ENCODE results near the gene VTA1.

The VTA1 gene

DNA sequence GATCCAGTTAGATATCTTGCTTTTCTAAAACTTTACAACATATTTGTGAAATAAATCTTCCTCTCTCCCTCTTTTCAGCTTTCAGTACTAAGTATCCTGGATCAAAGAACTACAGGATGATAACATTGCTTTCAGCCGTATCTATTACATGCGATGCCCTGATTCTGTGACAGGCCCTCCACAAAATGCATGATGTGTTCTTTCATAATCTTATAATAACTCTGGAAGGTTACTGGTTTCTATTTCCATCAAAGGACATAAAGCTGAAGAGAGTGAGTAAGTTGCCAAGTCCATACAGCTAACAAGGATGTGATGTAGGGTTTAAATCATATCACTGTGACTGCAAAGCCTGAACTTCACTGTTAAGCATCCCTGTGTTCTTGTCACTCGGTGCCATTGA is 91.8 kb downstream of the VTA1 start:
- DNase-seq (ENCODE audit: extremely low read depth, low read depth): no peak
- TF ChIP-seq, protein P1, sequence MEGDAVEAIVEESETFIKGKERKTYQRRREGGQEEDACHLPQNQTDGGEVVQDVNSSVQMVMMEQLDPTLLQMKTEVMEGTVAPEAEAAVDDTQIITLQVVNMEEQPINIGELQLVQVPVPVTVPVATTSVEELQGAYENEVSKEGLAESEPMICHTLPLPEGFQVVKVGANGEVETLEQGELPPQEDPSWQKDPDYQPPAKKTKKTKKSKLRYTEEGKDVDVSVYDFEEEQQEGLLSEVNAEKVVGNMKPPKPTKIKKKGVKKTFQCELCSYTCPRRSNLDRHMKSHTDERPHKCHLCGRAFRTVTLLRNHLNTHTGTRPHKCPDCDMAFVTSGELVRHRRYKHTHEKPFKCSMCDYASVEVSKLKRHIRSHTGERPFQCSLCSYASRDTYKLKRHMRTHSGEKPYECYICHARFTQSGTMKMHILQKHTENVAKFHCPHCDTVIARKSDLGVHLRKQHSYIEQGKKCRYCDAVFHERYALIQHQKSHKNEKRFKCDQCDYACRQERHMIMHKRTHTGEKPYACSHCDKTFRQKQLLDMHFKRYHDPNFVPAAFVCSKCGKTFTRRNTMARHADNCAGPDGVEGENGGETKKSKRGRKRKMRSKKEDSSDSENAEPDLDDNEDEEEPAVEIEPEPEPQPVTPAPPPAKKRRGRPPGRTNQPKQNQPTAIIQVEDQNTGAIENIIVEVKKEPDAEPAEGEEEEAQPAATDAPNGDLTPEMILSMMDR (IDR thresholded peaks at IDR 0.05; ENCODE audit: low read depth, low read length): no peak

DNA sequence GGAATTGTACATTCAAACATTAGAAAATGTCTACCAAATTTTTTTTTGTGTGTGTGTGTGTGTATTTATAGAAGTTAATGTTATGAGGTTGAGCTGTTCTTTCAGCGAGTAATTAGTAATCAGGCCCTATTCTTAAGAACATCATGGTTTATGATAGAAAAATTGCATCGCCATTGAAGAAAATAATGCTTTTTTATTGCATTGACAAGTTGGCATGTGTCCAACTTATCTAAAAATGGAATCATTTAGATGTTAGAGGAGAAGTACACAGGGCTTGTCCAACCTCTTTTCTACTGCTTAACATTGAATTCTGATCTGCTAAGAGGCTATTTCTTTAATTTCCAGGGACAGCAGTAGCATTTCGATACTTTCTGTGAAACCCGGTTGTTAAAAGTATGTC is 93.1 kb downstream of the VTA1 start:
- TF ChIP-seq, protein P1 (IDR thresholded peaks at IDR 0.05; ENCODE audit: low read depth, low read length): no peak
- DNase-seq (ENCODE audit: extremely low read depth, low read depth): no peak

GRCh38 chr6:142241061-142241460 is 94.0 kb downstream of the VTA1 start:
- TF ChIP-seq, protein P1 (IDR thresholded peaks at IDR 0.05; ENCODE audit: low read depth, low read length): no peak
- no peak for DNase-seq (ENCODE audit: extremely low read depth, low read depth)

DNA sequence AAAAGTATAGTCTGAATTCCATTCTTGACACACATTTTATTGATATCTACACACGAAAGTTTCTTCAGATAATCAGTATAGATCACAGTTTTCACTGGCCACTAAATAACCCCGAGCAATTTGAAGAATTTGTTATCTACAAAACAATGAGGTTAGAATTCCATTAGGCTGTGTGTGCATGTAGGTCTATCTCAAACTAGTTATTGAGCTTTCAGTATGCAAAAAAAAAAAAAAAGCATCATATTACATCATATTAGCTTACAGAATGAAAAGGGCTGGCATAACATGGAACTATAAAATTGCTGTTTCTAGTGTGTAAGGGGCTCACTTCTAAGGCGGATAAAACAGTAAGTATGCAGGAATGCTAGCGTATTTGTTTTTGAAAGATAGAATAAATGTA is 95.2 kb downstream of the VTA1 start:
- no peak for DNase-seq (ENCODE audit: extremely low read depth, low read depth)
- TF ChIP-seq, protein P1 (IDR thresholded peaks at IDR 0.05; ENCODE audit: low read depth, low read length): no peak

GRCh38 chr6:142246960-142247359 is 99.9 kb downstream of the VTA1 start:
- TF ChIP-seq, protein P1 (IDR thresholded peaks at IDR 0.05; ENCODE audit: low read depth, low read length): no peak
- no peak for DNase-seq (ENCODE audit: extremely low read depth, low read depth)

DNA sequence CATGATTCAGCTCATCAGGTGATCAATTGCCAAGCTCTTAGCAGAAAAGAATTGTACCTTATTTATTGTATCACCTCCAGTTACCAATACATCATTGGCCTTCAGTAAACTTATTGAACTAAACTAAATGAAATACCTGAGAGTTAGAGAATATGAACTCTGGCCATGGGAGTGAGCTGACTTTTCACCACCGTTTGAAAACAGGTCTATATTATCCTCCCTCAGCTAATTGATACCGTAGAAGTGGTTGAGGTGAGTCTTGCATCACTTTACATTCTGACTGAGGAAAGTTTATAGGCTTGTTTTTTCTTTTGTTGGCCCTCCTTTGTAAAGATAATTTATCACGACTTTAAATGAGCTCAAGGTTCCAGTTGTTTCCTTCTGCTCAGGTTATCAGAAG is 102.2 kb downstream of the VTA1 start:
- TF ChIP-seq, protein P1 (IDR thresholded peaks at IDR 0.05; ENCODE audit: low read depth, low read length): no peak
- DNase-seq (ENCODE audit: extremely low read depth, low read depth): no peak

DNA sequence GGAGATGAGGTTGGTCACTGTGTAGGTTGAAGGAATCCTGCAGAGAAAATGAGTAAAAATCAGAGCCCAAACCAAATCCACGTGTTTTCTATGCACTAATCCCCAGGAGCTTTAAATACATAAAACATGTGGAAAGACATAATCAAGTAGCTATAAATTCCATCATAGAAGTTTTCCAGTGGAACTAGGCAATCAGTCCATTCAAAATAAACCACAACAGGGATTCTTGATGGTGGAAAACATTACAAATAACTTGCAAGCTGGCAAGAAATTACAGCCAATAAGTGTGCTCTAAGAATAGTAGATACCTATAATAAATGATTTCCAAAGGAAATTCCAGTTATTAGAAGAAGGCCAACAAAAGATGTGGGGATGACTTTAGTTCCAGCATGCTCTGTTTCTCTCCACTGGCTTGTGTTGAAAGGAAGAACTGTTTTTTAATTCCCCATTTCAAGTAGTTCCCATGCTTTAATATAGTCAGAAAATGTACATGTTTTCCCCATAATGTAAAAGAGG is 104.9 kb downstream of the VTA1 start:
- no peak for DNase-seq (ENCODE audit: extremely low read depth, low read depth)

More for the DNA sequence above, 104.9 kb downstream of the VTA1 start:
- TF ChIP-seq, protein P1 (IDR thresholded peaks at IDR 0.05; ENCODE audit: low read depth, low read length): no peak

Measured in AG09319 (cell line).